ENCODE data around the gene OAF. TPM values are rescaled to one million over a fixed set of nuclear protein-coding genes. Genes with fewer than 3 reads are reported as not detected.

Gene OAF
- total RNA-seq, 1 donor from 2014 or later: 39.4 TPM

DNA sequence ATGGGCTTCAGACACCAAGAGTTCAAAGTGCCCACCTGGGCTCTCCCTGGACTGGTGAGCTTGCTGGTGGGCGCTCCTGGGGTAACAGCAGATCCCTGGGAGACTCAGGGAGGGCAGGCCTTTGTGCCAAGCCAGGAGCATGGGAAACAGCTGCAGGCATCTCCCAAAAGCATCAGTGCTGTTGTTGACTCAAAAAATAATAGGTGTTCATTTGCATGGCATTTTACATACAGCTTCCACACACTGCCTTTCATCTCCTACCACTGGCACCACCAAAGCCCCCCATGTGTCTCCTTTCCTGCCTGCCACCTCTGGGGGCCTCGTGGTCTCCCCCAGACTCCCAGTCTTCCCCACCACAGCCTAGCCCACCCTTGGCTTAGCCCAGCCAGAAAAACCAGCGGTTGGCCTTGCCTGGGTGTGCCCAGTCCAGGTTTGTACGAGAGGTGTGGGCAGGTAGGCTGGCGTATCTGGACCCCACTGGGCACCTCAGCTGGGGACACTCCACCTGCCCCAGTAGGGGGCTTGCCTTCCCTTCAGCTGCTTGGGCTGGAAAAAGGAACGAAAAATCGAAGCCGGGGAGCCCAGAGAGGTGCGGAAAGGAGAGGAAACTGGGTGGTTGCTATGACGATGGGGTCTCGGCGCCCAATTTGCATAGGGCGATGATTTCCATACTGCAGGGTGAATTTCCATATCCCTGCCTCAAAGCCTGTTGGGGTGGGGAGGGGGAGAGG, 44.1 kb downstream of the OAF start:
- no peak for DNase-seq (ENCODE audit: low read depth)
- no peak overlapping the region for H3K4me3 ChIP-seq (ENCODE audit: low read depth, low read length)
- TF ChIP-seq, protein P1, sequence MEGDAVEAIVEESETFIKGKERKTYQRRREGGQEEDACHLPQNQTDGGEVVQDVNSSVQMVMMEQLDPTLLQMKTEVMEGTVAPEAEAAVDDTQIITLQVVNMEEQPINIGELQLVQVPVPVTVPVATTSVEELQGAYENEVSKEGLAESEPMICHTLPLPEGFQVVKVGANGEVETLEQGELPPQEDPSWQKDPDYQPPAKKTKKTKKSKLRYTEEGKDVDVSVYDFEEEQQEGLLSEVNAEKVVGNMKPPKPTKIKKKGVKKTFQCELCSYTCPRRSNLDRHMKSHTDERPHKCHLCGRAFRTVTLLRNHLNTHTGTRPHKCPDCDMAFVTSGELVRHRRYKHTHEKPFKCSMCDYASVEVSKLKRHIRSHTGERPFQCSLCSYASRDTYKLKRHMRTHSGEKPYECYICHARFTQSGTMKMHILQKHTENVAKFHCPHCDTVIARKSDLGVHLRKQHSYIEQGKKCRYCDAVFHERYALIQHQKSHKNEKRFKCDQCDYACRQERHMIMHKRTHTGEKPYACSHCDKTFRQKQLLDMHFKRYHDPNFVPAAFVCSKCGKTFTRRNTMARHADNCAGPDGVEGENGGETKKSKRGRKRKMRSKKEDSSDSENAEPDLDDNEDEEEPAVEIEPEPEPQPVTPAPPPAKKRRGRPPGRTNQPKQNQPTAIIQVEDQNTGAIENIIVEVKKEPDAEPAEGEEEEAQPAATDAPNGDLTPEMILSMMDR (conservative IDR thresholded peaks at IDR 0.05; ENCODE audit: low read depth, low read length): no peak

DNA sequence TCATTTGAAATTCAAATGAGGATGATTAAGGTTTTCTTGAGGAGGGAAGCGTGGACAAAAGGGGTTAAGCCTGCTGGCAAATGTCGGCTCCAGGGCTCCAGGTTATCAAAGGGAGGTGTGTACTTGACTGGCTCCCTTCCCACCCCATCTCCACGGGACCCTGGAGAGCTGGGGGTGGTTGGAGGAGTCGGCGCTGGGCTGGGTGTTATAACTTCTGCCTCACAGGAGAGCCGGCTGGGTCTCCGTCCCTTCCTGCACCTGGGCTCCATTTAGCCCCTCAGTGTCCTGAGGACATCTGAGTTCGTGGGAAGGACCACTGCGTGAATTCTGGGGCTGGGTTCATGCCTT, 44.7 kb downstream of the OAF start:
- H3K4me3 ChIP-seq (ENCODE audit: low read depth, low read length): no peak overlapping the region
- no peak for DNase-seq (ENCODE audit: low read depth)
- TF ChIP-seq, protein P1 (conservative IDR thresholded peaks at IDR 0.05; ENCODE audit: low read depth, low read length): no peak

DNA sequence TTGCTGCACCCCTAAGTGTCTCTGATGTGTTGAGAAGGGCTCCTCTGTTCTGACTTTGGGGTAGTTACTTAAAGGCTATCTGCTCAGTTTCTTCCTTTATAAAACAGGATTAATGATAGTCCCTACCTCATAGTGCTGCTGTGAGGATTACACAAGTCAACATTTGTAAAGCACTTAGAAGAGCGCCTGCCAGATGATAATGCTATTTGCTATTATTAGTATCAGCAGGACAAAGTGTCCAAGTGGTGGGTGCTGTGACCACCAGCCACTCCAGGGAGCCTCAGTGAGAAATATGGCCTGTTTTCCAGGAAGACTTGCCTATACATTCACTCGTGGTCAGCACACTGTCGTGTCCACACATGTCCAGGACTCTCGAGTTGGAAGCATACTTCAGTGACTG, 45.3 kb downstream of the OAF start:
- no peak for DNase-seq (ENCODE audit: low read depth)
- no peak overlapping the region for H3K4me3 ChIP-seq (ENCODE audit: low read depth, low read length)
- TF ChIP-seq, protein P1 (conservative IDR thresholded peaks at IDR 0.05; ENCODE audit: low read depth, low read length): no peak

DNA sequence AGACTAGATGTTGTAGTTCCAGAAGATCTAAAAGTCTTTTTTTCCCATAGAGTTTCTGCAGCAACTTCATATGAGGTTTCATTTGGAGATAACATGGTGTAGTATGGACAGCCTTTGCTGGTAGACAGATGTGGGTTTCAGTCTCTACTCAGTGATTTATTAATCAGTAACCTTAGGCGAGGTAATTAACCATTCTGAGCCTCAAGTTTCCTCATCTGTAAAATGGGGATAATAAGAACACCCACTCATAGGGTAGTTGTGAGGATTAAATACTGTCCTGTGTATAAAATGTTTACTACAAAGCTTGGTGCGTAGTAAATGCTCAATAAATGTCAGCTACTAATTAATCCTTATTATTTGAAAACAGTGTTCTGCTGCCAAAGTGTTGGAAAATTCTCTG, 45.9 kb downstream of the OAF start:
- no peak for DNase-seq (ENCODE audit: low read depth)
- TF ChIP-seq, protein P1 (conservative IDR thresholded peaks at IDR 0.05; ENCODE audit: low read depth, low read length): no peak
- no peak overlapping the region for H3K4me3 ChIP-seq (ENCODE audit: low read depth, low read length)

DNA sequence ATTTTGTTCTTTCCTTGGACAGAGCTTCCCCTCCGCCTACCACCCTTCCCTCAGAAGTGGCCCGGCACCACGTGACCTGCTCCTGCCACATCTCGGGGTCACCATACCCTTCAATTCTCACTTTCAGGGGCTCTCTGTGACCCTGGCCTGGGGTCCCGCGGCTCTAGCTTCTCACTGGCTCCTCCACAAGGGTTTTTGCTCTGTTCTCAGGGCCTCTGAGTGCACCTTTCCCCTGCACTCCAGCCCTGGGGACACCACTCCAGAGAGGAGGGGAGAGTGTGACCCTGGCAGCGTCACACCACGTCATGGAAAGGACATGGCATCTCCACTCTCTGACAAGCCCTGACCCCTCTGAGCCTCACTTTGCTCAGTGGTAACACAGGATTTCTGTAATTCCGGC, 46.5 kb downstream of the OAF start:
- DNase-seq (ENCODE audit: low read depth): no peak
- no peak overlapping the region for H3K4me3 ChIP-seq (ENCODE audit: low read depth, low read length)
- TF ChIP-seq, protein P1 (conservative IDR thresholded peaks at IDR 0.05; ENCODE audit: low read depth, low read length): no peak

DNA sequence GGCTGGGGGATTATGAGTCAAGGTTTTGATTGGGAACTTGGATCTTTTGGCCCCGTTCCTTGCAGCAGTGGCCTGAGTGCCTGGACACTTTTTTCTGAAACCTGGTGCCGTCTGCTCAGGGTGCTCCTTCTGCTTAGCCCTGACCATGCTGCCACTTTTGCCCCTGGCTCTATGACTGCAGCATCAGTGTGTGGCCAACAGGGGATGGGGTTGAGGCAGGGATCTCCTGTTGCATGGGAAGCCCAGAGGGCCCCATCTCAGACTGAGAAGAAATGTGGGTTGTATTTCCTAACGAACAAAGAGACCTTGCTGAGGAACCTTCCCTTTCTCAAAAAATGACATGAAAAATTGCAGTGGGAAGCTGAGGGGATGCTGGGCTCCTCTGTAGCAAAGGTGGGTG, 47.8 kb downstream of the OAF start:
- H3K4me3 ChIP-seq (ENCODE audit: low read depth, low read length): no peak overlapping the region
- no peak for DNase-seq (ENCODE audit: low read depth)
- TF ChIP-seq, protein P1 (conservative IDR thresholded peaks at IDR 0.05; ENCODE audit: low read depth, low read length): no peak

DNA sequence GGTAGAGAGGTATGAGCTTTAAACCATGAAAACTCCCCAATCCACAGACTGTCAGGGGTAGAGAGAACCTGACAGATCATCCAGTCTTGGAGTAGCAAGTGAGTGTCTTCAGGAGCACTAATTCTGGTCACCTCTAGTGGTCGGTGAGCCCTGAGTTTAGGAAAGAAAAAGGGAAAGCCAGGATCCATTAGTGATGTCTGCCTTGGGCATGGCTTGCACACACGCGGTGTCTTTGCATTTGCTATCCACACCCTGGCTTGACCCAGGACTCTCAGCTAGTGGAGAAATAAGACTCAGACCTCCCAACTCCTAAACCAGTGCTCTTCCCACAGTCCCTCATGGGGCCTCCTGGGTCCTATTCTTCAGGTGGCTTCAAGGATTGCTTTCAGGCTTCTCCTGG, 48.4 kb downstream of the OAF start:
- no peak overlapping the region for H3K4me3 ChIP-seq (ENCODE audit: low read depth, low read length)
- TF ChIP-seq, protein P1 (conservative IDR thresholded peaks at IDR 0.05; ENCODE audit: low read depth, low read length): no peak
- no peak for DNase-seq (ENCODE audit: low read depth)

Data from epithelial cell of proximal tubule (primary cell).